OCI-LY3 (cell line): Measurements from ENCODE around the gene PGA3.
"Not testable (repeated sequence)": the region's sequence is repeated elsewhere in the genome, so short reads cannot be mapped to it uniquely, and the experiment has no call there.

Experiments used
- H2AFZ ChIP-seq: fragments of 200-600, 300-600 bp; shearing (Covaris generic); 2 replicates; pipeline ENCODE4 v1.6.0; 2014; ENCODE audit warnings: antibody characterized with exemption, low read depth, low read length
- H3K27ac ChIP-seq: fragments of 200-600, 300-600 bp; sonication (generic); 2 replicates; pipeline ENCODE4 v1.5.1; 2014; ENCODE audit warnings: mild to moderate bottlenecking, low read length, moderate library complexity, mixed read lengths
- H3K27me3 ChIP-seq: fragments of 200-600, 300-600 bp; sonication (generic); 2 replicates; pipeline ENCODE4 v1.6.1; 2014; ENCODE audit warnings: low read depth, low read length, mixed read lengths
- H3K36me3 ChIP-seq: fragments of 200-600, 300-600 bp; sonication (generic); replicated peaks from 2 replicates; pipeline ENCODE3; 2014; ENCODE audit warnings: low read depth, low read length, mixed read lengths
- H3K4me1 ChIP-seq: fragments of 300-600, 200-600 bp; sonication (generic); 2 replicates; pipeline ENCODE4 v1.6.1; 2014; ENCODE audit warnings: low read length, mixed read lengths
- H3K4me2 ChIP-seq: fragments of 200-600, 300-600 bp; sonication (generic); 2 replicates; pipeline ENCODE4 v1.6.1; 2014; ENCODE audit warnings: low read length, mixed read lengths
- H3K4me3 ChIP-seq: fragments of 300-600, 200-600 bp; sonication (generic); 2 replicates; pipeline ENCODE4 v1.5.1; 2014; ENCODE audit warnings: antibody characterized with exemption, mild to moderate bottlenecking, low read length, moderate library complexity
- H3K79me2 ChIP-seq: fragments of 300-600, 200-600 bp; shearing (Covaris generic); 2 replicates; pipeline ENCODE4 v1.6.1; 2014; ENCODE audit warnings: mild to moderate bottlenecking, low read length, mixed read lengths
- H3K9ac ChIP-seq: fragments of 300-600, 200-600 bp; shearing (Covaris generic); 2 replicates; pipeline ENCODE4 v1.6.0; 2014; ENCODE audit warnings: mild to moderate bottlenecking, low read length, moderate library complexity
- H3K9me3 ChIP-seq: fragments of 200-600, 300-600 bp; shearing (Covaris generic); 2 replicates; pipeline ENCODE4 v1.6.1; 2014; ENCODE audit warnings: low read length, mixed read lengths; ENCODE audit not compliant: insufficient read depth
- H4K20me1 ChIP-seq: fragments of 200-600, 300-600 bp; sonication (generic); 2 replicates; pipeline ENCODE4 v1.6.1; 2016; ENCODE audit warnings: low read length, mixed read lengths; ENCODE audit not compliant: insufficient read depth
- CTCF ChIP-seq: fragments of 200-600, 300-600 bp; sonication (generic); IDR thresholded peaks from 2 replicates; pipeline ENCODE4 v1.5.1; 2014; ENCODE audit warnings: antibody characterized with exemption, low read length, low read depth
- EZH2phosphoT487 ChIP-seq: fragments of 200-600 bp; shearing (Covaris generic); IDR thresholded peaks from 2 replicates; pipeline ENCODE4 v1.6.1; 2018; ENCODE audit warnings: antibody characterized with exemption, mixed run types, low read depth

Gene PGA3

GRCh38 chr11:61250796-61251765 lies 47.8 kb downstream of the PGA3 start:
- H3K79me2 ChIP-seq, H3K4me1 ChIP-seq, H2AFZ ChIP-seq, H3K27me3 ChIP-seq, H3K36me3 ChIP-seq, H3K27ac ChIP-seq, H3K9ac ChIP-seq, H3K4me2 ChIP-seq, H3K9me3 ChIP-seq, H4K20me1 ChIP-seq, H3K4me3 ChIP-seq: not testable (repeated sequence)

- not testable (repeated sequence) for H3K27ac ChIP-seq, H3K36me3 ChIP-seq, H3K4me1 ChIP-seq, H3K27me3 ChIP-seq, H3K9ac ChIP-seq, H3K79me2 ChIP-seq, H3K4me3 ChIP-seq, H3K4me2 ChIP-seq, H4K20me1 ChIP-seq, H2AFZ ChIP-seq, H3K9me3 ChIP-seq
Measured at GRCh38 chr11:61252332-61252731, 49.0 kb downstream of the PGA3 start.

GRCh38 chr11:61254403-61255025 lies 51.2 kb downstream of the PGA3 start:
- Histone ChIP-seq H3K9me3 (no peaks in the 10 kb centered on the region), H2AFZ (0 out of 2 replicates have a peak overlapping the region, but pooled peaks have one; percentile 40), H3K79me2 (no peaks in the 10 kb centered on the region), H3K4me1 (peaks cover 6% of the 10 kb centered on the region; the same call in 1 of the 2 replicates), H3K4me2 (peak overlapping the region; percentile 17; the same call in 1 of the 2 replicates), H3K4me3 (no peak overlapping the region), H4K20me1 (no peaks in the 10 kb centered on the region), H3K27me3 (no peaks in the 10 kb centered on the region), H3K36me3 (no peaks in the 10 kb centered on the region), H3K9ac (no peak overlapping the region), H3K27ac (no peak overlapping the region)
- TF ChIP-seq EZH2phosphoT487 (no peak), CTCF (peak; percentile 79)

- Histone ChIP-seq H3K4me3 (no peak overlapping the region), H3K36me3 (no peaks in the 10 kb centered on the region), H3K4me1 (peaks cover 6% of the 10 kb centered on the region; the same call in 1 of the 2 replicates), H3K79me2 (no peaks in the 10 kb centered on the region), H3K27ac (no peak overlapping the region), H3K9ac (no peak overlapping the region), H3K4me2 (no peak overlapping the region), H3K27me3 (no peaks in the 10 kb centered on the region), H3K9me3 (no peaks in the 10 kb centered on the region), H4K20me1 (no peaks in the 10 kb centered on the region), H2AFZ (no peak overlapping the region)
- no peak for TF ChIP-seq CTCF
- TF ChIP-seq EZH2phosphoT487 = no peak
Measured at GRCh38 chr11:61256710-61257482, 53.6 kb downstream of the PGA3 start.
